Uterus (tissue), 4 donors: ENCODE results near the gene COL13A1. TPM values are rescaled to one million over a fixed set of nuclear protein-coding genes. Genes with fewer than 3 reads are reported as not detected.

Experiments used
- DNase-seq, 2 donors: peaks; one replicate each; pipeline ENCODE4 v3.0.0-alpha.2; 2019 to 2020
- H3K27ac ChIP-seq, 2 donors: fragments of 200-600 bp; sonication (generic); 1 replicate in 1 of 2; 2 replicates in 1 of 2; pipeline ENCODE4 v1.5.1; 2016 to 2018
- H3K27me3 ChIP-seq, 2 donors: fragments of 200-600 bp; sonication (generic); one replicate each; pipeline ENCODE4 v1.5.1; 2018 to 2019; ENCODE audit warnings: control low read depth in 1 of 2
- H3K36me3 ChIP-seq, 2 donors: fragments of 200-600 bp; sonication (generic); one replicate each; pipeline ENCODE4 v1.5.1; 2019; ENCODE audit warnings: control low read depth in 1 of 2
- H3K4me1 ChIP-seq, 2 donors: fragments of 200-600 bp; sonication (generic); one replicate each; pipeline ENCODE4 v1.5.1; 2018 to 2019; ENCODE audit warnings: control low read depth in 1 of 2
- H3K4me3 ChIP-seq, 2 donors: fragments of 200-600 bp; sonication (generic); 1 replicate in 1 of 2; 2 replicates in 1 of 2; pipeline ENCODE4 v1.5.1; 2018 to 2019; ENCODE audit warnings: mild to moderate bottlenecking in 1 of 2
- H3K9me3 ChIP-seq, 2 donors: fragments of 200-600 bp; sonication (generic); one replicate each; pipeline ENCODE4 v1.5.1; 2019; ENCODE audit warnings: control low read depth in 1 of 2
- CTCF ChIP-seq, 4 experiments: fragments of 200-600 bp in 2 of 4; fragments of 450-650 bp in 2 of 4; sonication (generic) in 2 of 4; IDR thresholded peaks; one replicate each; pipeline ENCODE4 v1.5.1; 2016 to 2019; ENCODE audit warnings: antibody characterized with exemption in 4 of 4, mild to moderate bottlenecking in 2 of 4, moderate library complexity in 1 of 4
- POLR2A ChIP-seq, 2 donors: fragments of 450-650 bp; IDR thresholded peaks; one replicate each; pipeline ENCODE4 v1.6.1; 2016; ENCODE audit warnings: antibody characterized with exemption in 2 of 2, mild to moderate bottlenecking in 1 of 2, moderate library complexity in 1 of 2
- intact Hi-C: fragments of 100-400 bp; cut with DNase I; formaldehyde crosslinking; loops from one replicate; pipeline ENCODE4 v1.15.1; 2023; ENCODE audit warnings: low total_unique reads
- total RNA-seq, 4 donors: library from RNA; depleted of rRNA in 3 of 4; stranded (reverse); fragments of >200 nt in 3 of 4; gene quantifications; one replicate each; pipeline versions ENCODE4 v1.1.0 to v1.2.4, GENCODE V29; 2014 to 2023
- donor health status: DM: yes; HTN: yes; CAD: no.

COL13A1 gene
- total RNA-seq, 4 donors from 2014 or later, result 2.1 to 13.9 (median 3.6) TPM; not detected in 1

- H3K36me3 ChIP-seq, result no peaks in the 10 kb centered on the region
- DNase-seq, result no peak
- intact Hi-C loops, result no loop called here
Observed at GRCh38 chr10:69810097-69810496, 8.4 kb downstream of the COL13A1 start.

GRCh38 chr10:69810675-69811397 lies 9.1 kb downstream of the COL13A1 start:
- intact Hi-C loops, result no loop called here
- no peak for DNase-seq
- Histone ChIP-seq H3K27ac (no peak overlapping the region), H3K9me3 (no peaks in the 10 kb centered on the region), H3K36me3 (no peaks in the 10 kb centered on the region), H3K4me3 (no peak overlapping the region), H3K27me3 (no peaks in the 10 kb centered on the region), H3K4me1 (no peaks in the 10 kb centered on the region)
- no peak for TF ChIP-seq CTCF (IDR thresholded peaks at IDR 0.05)
- TF ChIP-seq POLR2A (IDR thresholded peaks at IDR 0.05), result no peak

More at GRCh38 chr10:69810097-69810496, 8.4 kb downstream of the COL13A1 start:
- Histone ChIP-seq H3K27me3 (no peaks in the 10 kb centered on the region), H3K4me1 (no peaks in the 10 kb centered on the region), H3K27ac (no peak overlapping the region), H3K4me3 (no peak overlapping the region), H3K9me3 (no peaks in the 10 kb centered on the region)
- no peak for TF ChIP-seq POLR2A (IDR thresholded peaks at IDR 0.05)
- TF ChIP-seq CTCF (IDR thresholded peaks at IDR 0.05), result no peak

GRCh38 chr10:69813632-69814031 lies 11.9 kb downstream of the COL13A1 start:
- H3K4me1 ChIP-seq, result no peaks in the 10 kb centered on the region
- TF ChIP-seq POLR2A (IDR thresholded peaks at IDR 0.05) (no peak), CTCF (IDR thresholded peaks at IDR 0.05) (no peak)
- H3K36me3 ChIP-seq, result no peaks in the 10 kb centered on the region
- H3K4me3 ChIP-seq, result no peak overlapping the region
- no peaks in the 10 kb centered on the region for H3K27me3 ChIP-seq
- DNase-seq, result no peak
- no peaks in the 10 kb centered on the region for H3K9me3 ChIP-seq
- H3K27ac ChIP-seq, result no peak overlapping the region
- intact Hi-C loops, result no loop called here

GRCh38 chr10:69814251-69814650 lies 12.5 kb downstream of the COL13A1 start:
- no peak for DNase-seq
- Histone ChIP-seq H3K27me3 (no peaks in the 10 kb centered on the region), H3K9me3 (no peaks in the 10 kb centered on the region), H3K27ac (no peak overlapping the region), H3K4me3 (no peak overlapping the region), H3K4me1 (no peaks in the 10 kb centered on the region), H3K36me3 (no peaks in the 10 kb centered on the region)
- intact Hi-C loops, result no loop called here
- no peak for TF ChIP-seq CTCF (IDR thresholded peaks at IDR 0.05)

- no peak overlapping the region for H3K4me3 ChIP-seq
- intact Hi-C loops, result no loop called here
- H3K36me3 ChIP-seq, result no peaks in the 10 kb centered on the region
- DNase-seq, result no peak
- TF ChIP-seq CTCF (IDR thresholded peaks at IDR 0.05) (no peak), POLR2A (IDR thresholded peaks at IDR 0.05) (no peak)
- no peaks in the 10 kb centered on the region for H3K4me1 ChIP-seq
- H3K9me3 ChIP-seq, result no peaks in the 10 kb centered on the region
- no peak overlapping the region for H3K27ac ChIP-seq
- no peaks in the 10 kb centered on the region for H3K27me3 ChIP-seq
Observed at GRCh38 chr10:69815104-69815503, 13.4 kb downstream of the COL13A1 start.
